H54 (cell line): ENCODE measurements around the gene CCSER1.

Experiments
- DNase-seq: peaks from one replicate; pipeline ENCODE4 v3.0.0; 2011; ENCODE audit warnings: low spot score, mixed read lengths; ENCODE audit not compliant: insufficient read length
- FAIRE-seq: peaks from 3 replicates; lab custom pipeline; 2011; peaks lifted over from hg19 to GRCh38; lab: Jason Lieb, UNC
- POLR2A ChIP-seq: IDR thresholded peaks from 2 replicates; pipeline ENCODE4 v1.6.1; 2011; ENCODE audit warnings: low read depth, mild to moderate bottlenecking, low read length

The CCSER1 gene

DNA sequence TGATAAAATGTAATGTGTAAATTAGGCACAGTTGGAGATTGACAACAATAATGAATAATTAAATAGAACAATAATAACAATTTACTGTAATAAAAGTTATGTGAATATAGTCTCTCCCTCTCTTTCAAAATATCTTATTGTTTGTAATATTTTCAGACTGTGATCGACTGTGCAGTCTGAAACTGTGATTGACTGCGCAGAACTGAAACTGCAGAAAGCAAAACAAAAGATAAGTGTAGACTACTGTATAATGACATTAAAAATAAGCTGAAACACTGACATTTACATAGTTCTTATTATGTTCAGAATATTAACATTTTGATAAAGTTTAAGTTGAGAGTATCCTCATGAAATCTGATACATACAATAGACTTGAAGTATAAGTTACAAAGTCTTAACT is 371.0 kb downstream of the CCSER1 start:
- DNase-seq (no peak), FAIRE-seq (no peak)
- TF ChIP-seq POLR2A: no peak

DNA sequence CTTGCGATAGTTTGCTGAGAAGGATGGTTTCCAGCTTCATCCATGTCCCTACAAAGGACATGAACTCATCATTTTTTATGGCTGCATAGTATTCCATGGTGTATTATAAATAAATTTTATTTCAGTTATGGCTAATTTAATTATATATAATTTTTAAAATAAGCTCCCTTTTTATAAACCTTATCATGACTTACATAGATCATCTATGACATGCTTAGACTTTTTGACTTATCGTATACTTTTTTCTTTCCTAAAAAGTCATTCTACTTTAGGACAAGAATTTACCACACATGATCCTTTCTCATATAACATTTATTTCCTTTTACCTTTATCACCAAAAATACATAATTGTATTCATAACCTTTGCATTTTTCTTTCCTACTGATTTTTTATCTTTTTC is 376.5 kb downstream of the CCSER1 start:
- DNase-seq: no peak
- no peak for FAIRE-seq
- no peak for TF ChIP-seq POLR2A

DNA sequence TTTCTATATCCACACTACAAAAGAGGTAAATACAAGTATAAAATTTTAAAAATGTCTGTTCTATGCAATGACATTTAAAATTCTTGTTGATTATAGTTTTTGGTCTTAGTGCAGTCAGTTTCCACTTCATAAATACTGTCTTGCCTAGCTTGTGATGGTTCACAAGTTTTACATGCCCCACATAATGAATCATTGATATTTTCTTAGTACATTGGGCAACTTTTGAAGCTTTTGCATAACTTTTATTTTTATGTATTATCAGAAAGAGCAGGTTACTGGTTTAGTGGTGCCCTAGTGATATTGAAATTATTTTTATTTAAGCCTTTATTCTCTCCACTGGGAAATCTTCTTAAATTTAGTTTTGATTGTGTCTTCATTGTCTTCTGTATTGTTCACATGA is 388.0 kb downstream of the CCSER1 start:
- DNase-seq (no peak), FAIRE-seq (no peak)

DNA sequence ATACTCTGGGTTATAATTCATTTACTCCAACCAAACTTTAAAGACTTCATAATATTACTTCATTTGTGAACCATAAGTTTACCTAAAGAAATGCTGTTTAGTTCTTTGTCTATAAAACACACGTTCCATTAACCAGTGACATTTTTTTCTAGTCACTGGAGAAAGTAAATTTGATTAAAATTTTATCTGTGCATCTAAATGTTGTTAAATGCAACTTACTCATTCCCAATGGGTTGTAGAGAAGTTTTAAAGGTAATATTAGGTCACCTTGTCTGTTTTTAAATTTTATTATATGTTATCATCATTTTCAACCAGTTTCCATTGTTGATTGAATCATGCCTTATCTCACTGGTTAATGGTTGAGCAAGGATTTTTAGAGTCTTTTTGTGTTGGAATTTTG is 401.4 kb downstream of the CCSER1 start:
- DNase-seq (no peak), FAIRE-seq (no peak)
- TF ChIP-seq POLR2A: no peak

More for the DNA sequence above, 388.0 kb downstream of the CCSER1 start:
- TF ChIP-seq POLR2A: no peak

DNA sequence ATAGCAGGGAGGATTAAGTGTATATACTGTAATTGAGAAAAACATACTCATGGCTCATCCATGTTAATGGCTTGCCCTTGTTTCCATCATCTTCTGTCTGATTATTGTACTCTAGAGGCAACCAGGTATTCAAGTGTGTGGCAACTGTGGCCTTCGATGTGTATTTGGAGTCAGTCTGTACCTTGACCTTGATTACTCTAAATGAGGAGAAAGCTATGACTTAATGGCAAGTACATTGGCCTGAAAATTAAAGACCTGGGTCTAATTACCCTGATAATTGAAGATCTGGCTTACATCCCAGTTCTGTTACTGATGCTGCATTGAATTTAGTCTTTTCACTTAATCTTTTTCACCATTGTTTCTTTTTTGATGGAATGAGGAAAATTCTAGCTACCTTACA is 409.2 kb downstream of the CCSER1 start:
- FAIRE-seq (no peak), DNase-seq (no peak)
- TF ChIP-seq POLR2A: no peak

DNA sequence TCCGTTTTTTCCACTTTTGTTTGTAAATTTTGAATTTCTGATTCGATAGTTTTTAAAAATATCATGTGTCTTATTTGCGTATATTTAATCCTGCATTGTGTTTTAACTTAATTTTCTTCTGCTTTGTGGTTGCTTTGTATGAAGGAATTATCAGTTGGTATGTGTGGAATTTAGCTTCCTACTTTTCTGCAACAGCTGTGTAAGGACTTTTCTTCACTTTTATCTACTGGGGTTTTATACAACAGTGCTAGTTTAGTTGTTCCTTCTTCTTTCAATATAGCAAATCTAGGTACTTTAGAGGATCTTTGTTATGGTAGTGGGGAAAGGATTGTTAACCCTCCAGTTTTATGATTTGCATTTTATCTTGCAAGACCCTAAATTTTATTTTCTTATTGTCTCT is 410.3 kb downstream of the CCSER1 start:
- no peak for TF ChIP-seq POLR2A
- DNase-seq: no peak
- no peak for FAIRE-seq

DNA sequence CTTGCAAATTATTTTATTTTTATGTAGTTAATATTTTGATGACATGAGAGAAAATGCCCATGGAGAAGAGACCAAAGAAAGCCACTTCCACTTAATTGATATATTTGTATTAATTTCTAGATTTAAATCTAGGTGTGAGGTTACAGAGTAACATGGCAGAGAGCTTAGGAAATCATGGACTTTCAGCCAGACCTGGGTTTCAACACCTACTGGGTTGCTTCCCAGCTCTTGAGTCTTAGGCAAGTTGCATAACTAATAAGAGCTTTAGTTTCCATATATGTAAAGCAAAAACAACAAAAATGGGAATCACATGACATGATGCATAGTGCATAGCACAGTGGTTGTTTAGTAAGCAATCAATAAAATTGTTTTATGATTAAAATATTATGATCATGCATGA is 413.3 kb downstream of the CCSER1 start:
- FAIRE-seq (no peak), DNase-seq (no peak)
- no peak for TF ChIP-seq POLR2A

DNA sequence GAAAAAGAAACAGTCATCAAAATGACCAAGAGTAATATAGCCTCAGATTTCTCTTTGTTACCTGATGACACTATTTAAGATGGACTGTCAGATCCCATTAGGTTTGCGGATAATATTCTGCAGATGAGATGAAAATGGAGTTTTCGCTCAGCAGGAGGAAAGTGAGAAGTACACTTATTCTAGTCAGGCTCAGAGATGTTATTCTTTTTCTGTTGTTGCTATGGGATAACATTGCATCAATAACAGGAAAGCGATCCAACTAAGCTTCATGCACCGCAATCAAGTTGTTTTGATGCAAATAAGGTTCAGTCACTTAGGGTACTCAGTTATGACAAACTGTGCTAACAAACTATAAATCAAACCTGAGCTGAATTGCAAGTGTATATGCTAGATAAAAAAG is 415.0 kb downstream of the CCSER1 start:
- TF ChIP-seq POLR2A: no peak
- FAIRE-seq (no peak), DNase-seq (no peak)

DNA sequence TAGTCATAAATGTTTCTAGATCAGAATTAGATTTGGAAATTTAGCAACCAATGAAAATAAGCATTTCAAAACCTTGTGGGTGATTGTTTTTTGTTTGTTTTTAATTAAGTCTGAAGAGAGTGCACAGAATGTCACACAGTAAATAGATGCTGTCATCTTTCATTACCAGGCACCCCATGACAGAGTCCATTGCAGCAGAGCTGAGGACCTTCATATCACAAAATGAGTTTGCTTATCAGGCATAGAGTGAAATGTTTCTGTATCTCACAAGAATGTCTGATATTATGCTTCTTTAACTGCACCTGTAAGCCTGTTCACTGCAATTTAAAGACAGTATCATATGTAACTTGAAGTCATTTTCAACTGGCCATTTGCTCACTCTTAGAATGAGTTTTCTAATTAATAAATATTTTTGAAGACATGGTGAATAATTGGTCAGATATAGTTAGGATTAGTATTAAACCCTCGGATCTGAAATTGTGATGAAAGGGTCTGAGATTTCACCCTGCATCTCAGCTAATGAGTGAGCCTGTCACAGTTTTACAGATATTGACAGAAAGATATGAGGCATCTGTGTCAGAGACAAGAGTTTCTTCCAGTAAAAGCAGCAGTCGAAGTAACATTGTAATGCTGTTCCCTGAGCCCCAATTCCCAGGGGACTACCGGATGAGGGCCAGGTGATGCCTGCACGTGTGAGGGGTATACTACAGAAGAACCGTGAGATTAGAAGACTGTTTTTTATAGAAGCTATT is 416.4 kb downstream of the CCSER1 start:
- no peak for TF ChIP-seq POLR2A
- DNase-seq: no peak
- no peak for FAIRE-seq

DNA sequence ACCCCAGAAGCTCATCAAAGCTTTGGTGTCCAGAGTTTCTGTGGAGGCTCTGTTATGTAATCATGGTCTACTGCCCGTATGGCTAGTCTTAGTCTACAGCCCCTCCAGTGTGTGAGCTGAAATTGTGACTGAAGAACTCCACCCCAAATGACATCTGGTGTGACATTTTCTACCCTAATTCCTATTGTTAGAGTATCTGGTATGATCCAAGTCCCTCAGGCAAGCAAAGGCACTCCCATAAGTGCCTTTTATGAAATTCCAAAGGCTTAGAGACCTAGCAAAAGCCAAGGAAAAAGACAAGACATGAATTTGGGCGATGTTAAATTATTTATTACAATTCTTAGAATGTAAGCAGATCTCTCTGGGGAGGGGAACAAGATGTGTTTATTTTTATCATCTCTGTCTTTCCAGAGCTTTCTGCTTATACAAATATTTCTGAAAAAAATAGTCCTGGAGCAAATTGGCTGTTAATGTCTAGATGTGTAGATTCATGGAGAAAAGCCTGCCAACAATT is 417.4 kb downstream of the CCSER1 start:
- FAIRE-seq (no peak), DNase-seq (no peak)

DNA sequence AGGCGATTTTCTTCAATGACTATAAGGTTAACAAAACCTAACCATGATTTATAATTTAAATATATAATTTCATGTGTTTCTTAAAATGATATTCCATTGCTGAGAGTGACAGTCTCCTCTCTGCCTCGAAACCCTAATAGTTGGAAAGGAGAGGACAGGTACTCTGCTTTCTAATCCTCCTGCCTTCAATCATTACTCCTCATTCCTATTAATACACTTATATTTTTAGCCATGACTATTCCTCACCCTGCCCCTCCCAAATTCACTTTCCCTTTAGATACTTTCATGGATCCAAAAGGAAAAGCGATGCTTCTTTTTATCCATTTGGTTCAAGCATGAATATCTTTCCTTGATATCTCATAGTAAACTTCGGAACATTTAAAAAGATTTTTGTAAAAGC is 418.2 kb downstream of the CCSER1 start:
- FAIRE-seq: no peak
- DNase-seq: no peak
- no peak for TF ChIP-seq POLR2A

More for the DNA sequence above, 417.4 kb downstream of the CCSER1 start:
- no peak for TF ChIP-seq POLR2A

DNA sequence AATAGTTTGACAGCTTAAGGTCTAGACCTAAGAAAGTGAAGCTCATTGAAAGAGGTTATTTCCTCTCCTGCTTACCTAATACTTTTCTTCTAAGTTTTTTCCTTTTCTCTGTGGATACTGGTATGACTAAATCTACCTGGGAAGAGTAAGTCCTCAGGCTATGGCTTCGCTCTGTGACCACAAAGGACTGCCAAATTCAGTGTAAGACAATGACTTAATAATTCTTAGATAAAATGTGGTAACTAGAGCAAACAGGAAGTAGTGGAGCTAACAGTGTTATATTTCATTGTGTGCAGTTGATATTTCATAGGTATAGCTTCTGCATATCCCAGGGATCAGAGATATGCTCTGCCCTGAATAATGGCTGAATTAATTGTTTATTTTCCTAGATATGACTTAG is 418.9 kb downstream of the CCSER1 start:
- FAIRE-seq (no peak), DNase-seq (no peak)
- TF ChIP-seq POLR2A: no peak

DNA sequence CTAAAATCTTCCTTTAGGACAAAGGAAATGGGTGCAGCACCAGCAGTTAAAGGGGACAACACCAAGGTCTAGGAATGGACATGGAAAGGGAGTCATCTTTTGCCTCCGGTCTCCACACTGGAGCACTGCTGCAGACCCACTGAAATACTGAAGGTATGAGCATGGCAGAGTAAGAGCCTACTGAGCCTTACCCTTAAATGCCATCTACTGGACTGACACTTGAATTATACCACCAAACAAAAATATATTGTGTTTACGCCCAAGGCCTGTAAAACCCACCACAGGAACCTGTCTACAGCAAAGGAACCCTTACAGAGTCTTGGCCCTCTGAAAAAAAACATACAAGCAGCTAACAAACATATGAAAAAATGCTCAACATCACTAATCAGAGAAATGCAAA is 443.4 kb downstream of the CCSER1 start:
- no peak for TF ChIP-seq POLR2A
- FAIRE-seq (no peak), DNase-seq (no peak)

DNA sequence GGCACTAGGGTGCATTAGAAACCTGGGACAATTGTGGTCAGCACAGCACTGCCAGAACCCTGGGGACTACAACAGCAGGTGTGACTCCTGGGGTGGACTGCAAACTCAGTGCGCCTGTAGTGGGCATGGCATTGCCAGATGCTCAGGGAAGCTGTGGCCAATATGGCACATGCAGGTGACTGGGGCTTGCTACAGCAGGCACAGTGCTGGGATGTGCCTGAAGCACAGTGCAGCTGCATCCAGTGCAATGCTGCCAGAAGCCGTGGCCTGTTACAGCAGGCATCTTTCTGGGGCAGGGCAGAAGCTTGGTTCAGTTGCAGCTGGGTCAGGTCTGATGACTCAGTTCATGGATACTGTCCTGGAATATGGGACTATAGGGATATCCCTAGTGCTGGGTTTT is 445.8 kb downstream of the CCSER1 start:
- no peak for DNase-seq
- no peak for FAIRE-seq
- no peak for TF ChIP-seq POLR2A

DNA sequence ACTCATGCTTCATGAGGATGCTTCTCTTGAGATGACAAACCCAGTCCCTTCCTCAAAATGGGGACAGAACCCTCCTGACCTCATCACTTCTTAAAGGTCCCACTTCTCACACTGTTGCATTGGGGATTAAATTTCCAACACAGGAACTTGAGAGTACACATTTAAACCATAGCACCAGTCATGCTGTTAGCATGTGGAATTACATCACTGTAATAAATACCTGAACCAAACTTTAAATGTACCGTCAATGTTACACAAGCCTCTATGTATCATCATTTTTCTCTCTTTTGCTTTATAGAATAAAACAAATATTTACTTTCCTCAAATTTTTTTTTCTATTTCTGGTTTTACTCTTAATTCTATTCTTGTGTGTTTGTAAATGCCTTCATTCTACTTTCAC is 448.2 kb downstream of the CCSER1 start:
- no peak for TF ChIP-seq POLR2A
- FAIRE-seq (no peak), DNase-seq (no peak)
